ENCODE data around the gene ASNS. TPM values are rescaled to one million over a fixed set of nuclear protein-coding genes. Genes with fewer than 3 reads are reported as not detected.

ASNS gene
- total RNA-seq, 1 experiment from 2014 or later: 173 TPM

- Histone ChIP-seq H3F3A (ENCODE audit: insufficient read depth, low read depth) (0 out of 2 replicates have a peak, but pooled peaks cover 6% of the 10 kb centered on the region), H3K36me3 (ENCODE audit: low read depth) (peaks cover 15% of the 10 kb centered on the region), H2AFZ (no peak overlapping the region), H4K20me1 (ENCODE audit: insufficient read depth) (0 out of 2 replicates have a peak, but pooled peaks cover 3% of the 10 kb centered on the region), H3K27me3 (ENCODE audit: insufficient read depth, low read depth) (no peaks in the 10 kb centered on the region), H3K4me3 (no peak overlapping the region), H3K9me2 (ENCODE audit: insufficient read depth) (no peaks in the 10 kb centered on the region), H3K9me3 (ENCODE audit: insufficient read depth, low read depth) (no peaks in the 10 kb centered on the region), H3K27ac (no peak overlapping the region), H3K4me1 (replicated peaks; ENCODE audit: insufficient read depth) (no peaks in the 10 kb centered on the region), H3K4me2 (no peak overlapping the region), H3K79me2 (ENCODE audit: low read depth) (no peaks in the 10 kb centered on the region)
- TF ChIP-seq EZH2 (IDR thresholded peaks at IDR 0.05; ENCODE audit: low read depth): no peak
- TF ChIP-seq CTCF (conservative IDR thresholded peaks at IDR 0.05): no peak
- no peak for DNase-seq
- POLR2A ChIA-PET (ENCODE audit: unreplicated experiment): interaction anchor here (0.6 kb wide), 1 partner anchor 735 kb away, joined by 6 read pairs; no protein-coding TSS in a partner anchor
- intact Hi-C loops (cut with micrococcal nuclease; ENCODE audit: unreplicated experiment): loop anchor here (5.0 to 10.0 kb wide), 3 partner anchors 350 to 1930 kb away; no protein-coding TSS in a partner anchor
- CTCF ChIA-PET: interaction anchor here (0.6 kb wide), 1 partner anchor 152 kb away, joined by 4 read pairs; no protein-coding TSS in a partner anchor
- BruUV-seq (replicated peaks): no TSS peak
Observed at GRCh38 chr7:97847791-97848190, 24.4 kb downstream of the ASNS start.

GRCh38 chr7:97846945-97847344 lies 25.3 kb downstream of the ASNS start:
- Histone ChIP-seq H3K4me1 (replicated peaks; ENCODE audit: insufficient read depth) (no peaks in the 10 kb centered on the region), H3K27me3 (ENCODE audit: insufficient read depth, low read depth) (no peaks in the 10 kb centered on the region), H3K27ac (no peak overlapping the region), H3K4me2 (no peak overlapping the region), H3K9me2 (ENCODE audit: insufficient read depth) (no peaks in the 10 kb centered on the region), H3K9me3 (ENCODE audit: insufficient read depth, low read depth) (no peaks in the 10 kb centered on the region), H3K79me2 (ENCODE audit: low read depth) (no peaks in the 10 kb centered on the region), H3K36me3 (ENCODE audit: low read depth) (peaks cover 7% of the 10 kb centered on the region; the same call in 1 of the 2 replicates), H3K4me3 (no peak overlapping the region), H4K20me1 (ENCODE audit: insufficient read depth) (0 out of 2 replicates have a peak, but pooled peaks cover 3% of the 10 kb centered on the region), H3F3A (ENCODE audit: insufficient read depth, low read depth) (0 out of 2 replicates have a peak, but pooled peaks cover 3% of the 10 kb centered on the region), H2AFZ (no peak overlapping the region)
- DNase-seq: no peak
- POLR2A ChIA-PET (ENCODE audit: unreplicated experiment): interaction anchor here (0.6 kb wide), 1 partner anchor 734 kb away, joined by 6 read pairs; no protein-coding TSS in a partner anchor
- BruUV-seq (replicated peaks): no TSS peak
- intact Hi-C loops (cut with micrococcal nuclease; ENCODE audit: unreplicated experiment): loop anchor here (5.0 to 10.0 kb wide), 3 partner anchors 350 to 1930 kb away; no protein-coding TSS in a partner anchor
- CTCF ChIA-PET: interaction anchor here (0.6 kb wide), 1 partner anchor 151 kb away, joined by 4 read pairs; no protein-coding TSS in a partner anchor
- TF ChIP-seq CTCF (conservative IDR thresholded peaks at IDR 0.05) (no peak), EZH2 (IDR thresholded peaks at IDR 0.05; ENCODE audit: low read depth) (no peak)

- BruUV-seq (replicated peaks): no TSS peak
- Histone ChIP-seq H2AFZ (no peak overlapping the region), H3K9me2 (ENCODE audit: insufficient read depth) (no peaks in the 10 kb centered on the region), H3K36me3 (ENCODE audit: low read depth) (no peaks in the 10 kb centered on the region), H3K4me3 (no peak overlapping the region), H3F3A (ENCODE audit: insufficient read depth, low read depth) (no peaks in the 10 kb centered on the region), H3K4me2 (no peak overlapping the region), H4K20me1 (ENCODE audit: insufficient read depth) (0 out of 2 replicates have a peak, but pooled peaks cover 3% of the 10 kb centered on the region), H3K4me1 (replicated peaks; ENCODE audit: insufficient read depth) (no peaks in the 10 kb centered on the region), H3K27ac (no peak overlapping the region), H3K79me2 (ENCODE audit: low read depth) (no peaks in the 10 kb centered on the region), H3K9me3 (ENCODE audit: insufficient read depth, low read depth) (no peaks in the 10 kb centered on the region), H3K27me3 (ENCODE audit: insufficient read depth, low read depth) (peaks cover 7% of the 10 kb centered on the region)
- ChIA-PET CTCF (interaction anchor here (1.2 kb wide), 1 partner anchor 27 kb away, joined by 3 read pairs; no protein-coding TSS in a partner anchor), POLR2A (ENCODE audit: unreplicated experiment) (no interaction called here)
- no peak for DNase-seq
- intact Hi-C loops (cut with micrococcal nuclease; ENCODE audit: unreplicated experiment): loop anchor here (1.0 to 10.0 kb wide), 5 partner anchors 167 to 1928 kb away; no protein-coding TSS in a partner anchor
- TF ChIP-seq CTCF (conservative IDR thresholded peaks at IDR 0.05): peak; percentile 75
- no peak for TF ChIP-seq EZH2 (IDR thresholded peaks at IDR 0.05; ENCODE audit: low read depth)
Observed at GRCh38 chr7:97845622-97846203, 26.5 kb downstream of the ASNS start.

All from PC-9 (cell line).